ENCODE data around the gene KCNK6. TPM values are rescaled to one million over a fixed set of nuclear protein-coding genes. Genes with fewer than 3 reads are reported as not detected.

KCNK6 gene
- total RNA-seq, 6 experiments from 2014 or later: 1.1 to 3.1 (median 2.2) TPM

DNA sequence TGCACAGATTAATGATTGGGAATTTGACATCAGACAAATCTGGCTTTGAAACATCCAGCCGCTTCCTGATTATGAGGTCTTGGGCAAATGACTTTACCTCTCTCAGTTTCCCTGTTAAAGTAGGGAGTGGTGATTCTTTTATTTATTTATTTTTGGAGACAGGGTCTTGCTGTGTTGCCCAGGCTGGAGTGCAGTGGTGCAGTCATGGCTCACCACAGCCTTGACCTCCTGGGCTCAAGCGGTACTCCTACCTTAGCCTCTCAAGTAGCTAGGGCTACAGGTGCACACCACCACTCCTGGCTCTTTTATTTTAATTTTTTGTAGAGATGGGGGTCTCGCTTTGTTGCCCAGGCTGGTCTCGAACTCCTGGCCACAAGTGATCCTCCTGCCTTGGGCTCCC is 57.4 kb downstream of the KCNK6 start:
- H3K36me3 ChIP-seq: peaks cover 0 to 30% (median 16%) of the 10 kb centered on the region in 4 donors
- DNase-seq: no peak
- peaks cover 0 to 8% (median 3%) of the 10 kb centered on the region in 4 donors for H3K4me1 ChIP-seq

DNA sequence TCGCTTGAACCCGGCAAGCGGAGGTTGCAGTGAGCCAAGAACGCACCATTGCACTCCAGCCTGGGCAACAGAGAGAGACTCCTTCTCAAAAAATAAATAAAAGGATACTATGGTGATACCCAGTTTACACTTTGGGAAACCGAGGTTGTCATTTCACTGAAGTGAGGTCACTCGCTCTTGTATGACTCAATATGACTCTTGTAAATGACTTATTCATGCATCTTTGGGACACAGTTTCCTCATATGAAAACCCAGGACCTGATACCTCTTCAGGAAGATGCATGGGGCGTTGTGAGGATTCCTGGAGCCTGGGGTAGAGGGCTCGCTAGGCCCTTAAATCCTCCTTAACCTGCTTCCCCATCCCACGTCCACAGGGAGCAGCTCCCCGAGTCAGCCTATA is 59.2 kb downstream of the KCNK6 start:
- H3K27ac ChIP-seq: no peak overlapping the region
- H3K9me3 ChIP-seq: no peaks in the 10 kb centered on the region
- 97% methylated on average over 9 of the region's 10 CpGs for WGBS (ENCODE audit: insufficient coverage, low coverage, low lambda C conversion rate, missing lambda C conversion rate)
- DNase-seq: no peak
- H3K4me1 ChIP-seq: peaks cover 0 to 8% (median 3%) of the 10 kb centered on the region in 4 donors
- H3K4me3 ChIP-seq: no peak overlapping the region
- peaks cover 0 to 47% (median 21%) of the 10 kb centered on the region in 4 donors for H3K36me3 ChIP-seq
- H3K27me3 ChIP-seq: no peaks in the 10 kb centered on the region
- intact Hi-C loops (cut with DNase I): no loop called here
- TF ChIP-seq, protein P1, sequence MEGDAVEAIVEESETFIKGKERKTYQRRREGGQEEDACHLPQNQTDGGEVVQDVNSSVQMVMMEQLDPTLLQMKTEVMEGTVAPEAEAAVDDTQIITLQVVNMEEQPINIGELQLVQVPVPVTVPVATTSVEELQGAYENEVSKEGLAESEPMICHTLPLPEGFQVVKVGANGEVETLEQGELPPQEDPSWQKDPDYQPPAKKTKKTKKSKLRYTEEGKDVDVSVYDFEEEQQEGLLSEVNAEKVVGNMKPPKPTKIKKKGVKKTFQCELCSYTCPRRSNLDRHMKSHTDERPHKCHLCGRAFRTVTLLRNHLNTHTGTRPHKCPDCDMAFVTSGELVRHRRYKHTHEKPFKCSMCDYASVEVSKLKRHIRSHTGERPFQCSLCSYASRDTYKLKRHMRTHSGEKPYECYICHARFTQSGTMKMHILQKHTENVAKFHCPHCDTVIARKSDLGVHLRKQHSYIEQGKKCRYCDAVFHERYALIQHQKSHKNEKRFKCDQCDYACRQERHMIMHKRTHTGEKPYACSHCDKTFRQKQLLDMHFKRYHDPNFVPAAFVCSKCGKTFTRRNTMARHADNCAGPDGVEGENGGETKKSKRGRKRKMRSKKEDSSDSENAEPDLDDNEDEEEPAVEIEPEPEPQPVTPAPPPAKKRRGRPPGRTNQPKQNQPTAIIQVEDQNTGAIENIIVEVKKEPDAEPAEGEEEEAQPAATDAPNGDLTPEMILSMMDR (IDR thresholded peaks at IDR 0.05): no peak
- TF ChIP-seq POLR2A (IDR thresholded peaks at IDR 0.05): no peak
- ATAC-seq: no peak

More for the DNA sequence above, 57.4 kb downstream of the KCNK6 start:
- no peaks in the 10 kb centered on the region for H3K9me3 ChIP-seq
- WGBS (ENCODE audit: insufficient coverage, low coverage, low lambda C conversion rate, missing lambda C conversion rate): 86% methylated on average over 4 of the region's 4 CpGs
- ATAC-seq: no peak
- intact Hi-C loops (cut with DNase I): no loop called here
- no peak for TF ChIP-seq POLR2A (IDR thresholded peaks at IDR 0.05)
- TF ChIP-seq, protein P1 (IDR thresholded peaks at IDR 0.05): no peak
- no peak overlapping the region for H3K27ac ChIP-seq
- H3K4me3 ChIP-seq: no peak overlapping the region
- H3K27me3 ChIP-seq: no peaks in the 10 kb centered on the region

DNA sequence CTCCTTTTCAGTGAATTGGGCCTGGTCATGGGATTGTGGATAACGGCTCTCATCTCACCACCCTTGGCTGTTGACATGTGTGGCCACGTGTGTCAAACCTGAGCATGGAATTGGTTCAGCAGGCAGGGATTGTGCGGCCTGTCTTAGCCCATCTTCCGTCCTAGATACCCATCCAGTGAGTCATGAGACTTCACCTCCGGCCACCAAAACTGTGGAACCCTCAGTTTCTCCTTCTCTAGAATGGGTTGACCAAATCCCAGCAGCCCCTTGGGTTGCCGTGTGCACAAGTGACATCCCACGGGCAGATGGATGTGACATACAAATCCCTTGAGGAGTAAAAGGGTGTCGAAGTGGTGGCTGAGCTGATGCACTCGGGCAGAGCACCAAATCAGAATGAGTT is 61.5 kb downstream of the KCNK6 start:
- no peak for ATAC-seq
- Histone ChIP-seq H3K36me3 (peaks cover 0 to 48% (median 21%) of the 10 kb centered on the region in 4 donors), H3K4me1 (no peaks in the 10 kb centered on the region), H3K27ac (no peak overlapping the region), H3K27me3 (no peaks in the 10 kb centered on the region), H3K4me3 (no peak overlapping the region), H3K9me3 (no peaks in the 10 kb centered on the region)
- no peak for TF ChIP-seq POLR2A (IDR thresholded peaks at IDR 0.05)
- TF ChIP-seq, protein P1 (IDR thresholded peaks at IDR 0.05): no peak
- DNase-seq: no peak
- intact Hi-C loops (cut with DNase I): no loop called here
- WGBS (ENCODE audit: insufficient coverage, low coverage, low lambda C conversion rate, missing lambda C conversion rate): 72% methylated on average over 2 of the region's 9 CpGs

Small RNA genes lying within 50 kb of the gene (small RNA-seq; reads per million reads assigned to genes)
- 0 reads per million in 2 experiments for gene RF00019

Other genes with a start within 250 kb of the KCNK6 start
- gene DPF1, start 95.6 kb upstream of the KCNK6 start, total RNA-seq: not detected
- gene PPP1R14A, start 63.5 kb upstream of the KCNK6 start, total RNA-seq: 1 to 10 TPM; 2.7 to 8.7 (median 6.7) TPM
- gene SPINT2, start 55.3 kb upstream of the KCNK6 start, total RNA-seq: 10 to 100 TPM in 1 of 6 experiments, 1 to 10 TPM in 5; 3.5 to 19.1 (median 6.2) TPM
- 1 to 10 TPM in 1 of 6 experiments, not detected in 5; 1.8 TPM for gene C19orf33, start 15.6 kb upstream of the KCNK6 start, total RNA-seq
- gene YIF1B, start 3.9 kb upstream of the KCNK6 start, total RNA-seq: 10 to 100 TPM; 26.3 to 69.7 (median 42.0) TPM
- gene CATSPERG, start 16.0 kb downstream of the KCNK6 start, total RNA-seq: 1 to 10 TPM in 4 of 6 experiments, under 1 TPM in 1, not detected in 1; 0.69 to 4.4 (median 2.4) TPM
- gene PSMD8, start 54.7 kb downstream of the KCNK6 start, total RNA-seq: 100 to 1,000 TPM in 2 of 6 experiments, 10 to 100 TPM in 4; 69.2 to 181 (median 75.2) TPM
- gene GGN, start 68.2 kb downstream of the KCNK6 start, total RNA-seq: not detected
- gene SPRED3, start 68.9 kb downstream of the KCNK6 start, total RNA-seq: under 1 TPM in 4 of 6 experiments, not detected in 2; 0.12 to 0.37 (median 0.22) TPM
- gene FAM98C, start 83.2 kb downstream of the KCNK6 start, total RNA-seq: 10 to 100 TPM in 3 of 6 experiments, 1 to 10 TPM in 3; 7.6 to 19.8 (median 9.8) TPM
- gene RASGRP4, start 106.4 kb downstream of the KCNK6 start, total RNA-seq: 1 to 10 TPM in 2 of 6 experiments, under 1 TPM in 4; 0.77 to 1.5 (median 0.93) TPM
- 1 to 10 TPM in 1 of 6 experiments, under 1 TPM in 5; 0.12 to 1.1 (median 0.49) TPM for gene RYR1, start 113.8 kb downstream of the KCNK6 start, total RNA-seq